Sigmoid colon (tissue), 4 donors: ENCODE results near the gene RNF180.

Source experiments
- POLR2AphosphoS5 ChIP-seq, 4 donors: sonication (generic); formaldehyde crosslinking; IDR thresholded peaks; one replicate each; pipeline ENCODE4 v1.6.1; 2017; ENCODE audit warnings: antibody characterized with exemption in 4 of 4
- TF ChIP-seq, protein P1 (sequence below), 4 experiments: fragments of 450-650 bp in 3 of 4; fragments of 200-600 bp in 1 of 4; IDR thresholded peaks; one replicate each; pipeline ENCODE4 v1.5.1; 2016 to 2019; ENCODE audit warnings: antibody characterized with exemption in 4 of 4, mild to moderate bottlenecking in 3 of 4, moderate library complexity in 2 of 4

DNA sequence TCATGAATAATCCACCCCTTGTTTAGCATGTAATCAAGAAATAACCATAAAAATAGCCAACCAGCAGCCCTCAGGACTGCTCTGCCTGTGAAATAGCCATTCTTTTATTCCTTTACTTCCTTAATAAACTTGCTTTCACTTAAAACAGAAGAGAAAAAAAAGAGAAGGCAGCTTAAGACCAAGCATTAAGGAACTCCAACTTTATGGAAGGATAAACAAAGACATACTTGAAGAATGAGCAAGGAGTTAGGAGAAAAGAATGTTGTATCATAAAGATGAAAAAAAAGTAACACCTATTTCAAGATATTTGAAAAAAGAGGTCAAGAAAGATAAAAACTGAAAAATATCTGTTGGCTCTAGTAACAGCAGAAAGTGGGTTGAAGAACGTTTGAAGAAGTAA, 107.6 kb downstream of the RNF180 start:
- TF ChIP-seq POLR2AphosphoS5 (IDR thresholded peaks at IDR 0.05): no peak
- TF ChIP-seq, protein P1, sequence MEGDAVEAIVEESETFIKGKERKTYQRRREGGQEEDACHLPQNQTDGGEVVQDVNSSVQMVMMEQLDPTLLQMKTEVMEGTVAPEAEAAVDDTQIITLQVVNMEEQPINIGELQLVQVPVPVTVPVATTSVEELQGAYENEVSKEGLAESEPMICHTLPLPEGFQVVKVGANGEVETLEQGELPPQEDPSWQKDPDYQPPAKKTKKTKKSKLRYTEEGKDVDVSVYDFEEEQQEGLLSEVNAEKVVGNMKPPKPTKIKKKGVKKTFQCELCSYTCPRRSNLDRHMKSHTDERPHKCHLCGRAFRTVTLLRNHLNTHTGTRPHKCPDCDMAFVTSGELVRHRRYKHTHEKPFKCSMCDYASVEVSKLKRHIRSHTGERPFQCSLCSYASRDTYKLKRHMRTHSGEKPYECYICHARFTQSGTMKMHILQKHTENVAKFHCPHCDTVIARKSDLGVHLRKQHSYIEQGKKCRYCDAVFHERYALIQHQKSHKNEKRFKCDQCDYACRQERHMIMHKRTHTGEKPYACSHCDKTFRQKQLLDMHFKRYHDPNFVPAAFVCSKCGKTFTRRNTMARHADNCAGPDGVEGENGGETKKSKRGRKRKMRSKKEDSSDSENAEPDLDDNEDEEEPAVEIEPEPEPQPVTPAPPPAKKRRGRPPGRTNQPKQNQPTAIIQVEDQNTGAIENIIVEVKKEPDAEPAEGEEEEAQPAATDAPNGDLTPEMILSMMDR (IDR thresholded peaks at IDR 0.05): no peak
